ENCODE measurements around the gene UBL3. TPM values are rescaled to one million over a fixed set of nuclear protein-coding genes. Genes with fewer than 3 reads are reported as not detected.

The UBL3 gene
- total and polyA plus RNA-seq, 2 of the 8 experiments (the other 6 are each of a cell fraction or from before 2014, with no cell fraction given) = 5.3 to 16.1 TPM

- TF ChIP-seq CHD7 (IDR thresholded peaks at IDR 0.05; ENCODE audit: insufficient replicate concordance, low read length) = no peak
- no peak for TF ChIP-seq SIX5 (IDR thresholded peaks at IDR 0.05; ENCODE audit: low read depth, low read length)
- no peak for TF ChIP-seq PHF8 (conservative IDR thresholded peaks at IDR 0.05; ENCODE audit: low read depth, low read length)
- no peak for TF ChIP-seq KDM4A (IDR thresholded peaks at IDR 0.05; ENCODE audit: low read depth, low read length, severe bottlenecking)
- no peak for TF ChIP-seq NANOG (IDR thresholded peaks at IDR 0.05; ENCODE audit: insufficient read depth, low read depth, low read length, poor library complexity, severe bottlenecking)
- TF ChIP-seq USF2 (IDR thresholded peaks at IDR 0.05; ENCODE audit: low read length) = no peak
- TF ChIP-seq RXRA (IDR thresholded peaks at IDR 0.05; ENCODE audit: insufficient read depth, low read depth, low read length) = no peak
- TF ChIP-seq SIN3A (conservative IDR thresholded peaks at IDR 0.05 in 1 of 2, IDR thresholded peaks at IDR 0.05 in 1 of 2; ENCODE audit: low read depth in 1 of 2, low read length in 2 of 2) = no peak
- TF ChIP-seq HDAC2 (IDR thresholded peaks at IDR 0.05; ENCODE audit: borderline replicate concordance in 1 of 2, low read depth in 2 of 2, low read length in 2 of 2) = no peak
These were observed 35.6 kb upstream of the UBL3 start (continued) for GRCh38 chr13:29885989-29886388.
